ENCODE results near the gene CLASP1.
A peak's percentile ranks its signal among the peaks of the same experiment; 100 is the strongest.
"Not testable (repeated sequence)": the region's sequence is repeated elsewhere in the genome, so short reads cannot be mapped to it uniquely, and the experiment has no call there.

CLASP1 gene

DNA sequence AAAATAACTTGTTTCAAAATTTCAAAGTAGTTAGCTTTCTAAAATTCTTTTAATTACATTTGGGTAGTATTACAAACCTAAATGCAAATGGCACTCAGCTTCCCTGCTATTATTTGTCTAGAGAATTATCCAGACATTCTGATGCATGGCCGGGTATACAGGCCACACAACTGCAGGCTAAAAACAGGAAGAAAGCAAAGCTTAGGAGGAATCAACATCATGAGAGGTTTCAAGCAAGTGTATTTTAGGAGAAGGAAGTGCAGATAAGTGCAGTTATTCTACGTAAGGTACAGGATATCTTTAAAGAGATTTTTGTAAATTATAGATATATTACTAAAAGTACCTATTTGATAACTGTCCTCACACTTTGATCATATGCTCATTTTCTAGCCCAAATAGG is 165.4 kb downstream of the CLASP1 start:
- no peak for TF ChIP-seq ZFX (IDR thresholded peaks at IDR 0.05)
- TF ChIP-seq, protein P1, sequence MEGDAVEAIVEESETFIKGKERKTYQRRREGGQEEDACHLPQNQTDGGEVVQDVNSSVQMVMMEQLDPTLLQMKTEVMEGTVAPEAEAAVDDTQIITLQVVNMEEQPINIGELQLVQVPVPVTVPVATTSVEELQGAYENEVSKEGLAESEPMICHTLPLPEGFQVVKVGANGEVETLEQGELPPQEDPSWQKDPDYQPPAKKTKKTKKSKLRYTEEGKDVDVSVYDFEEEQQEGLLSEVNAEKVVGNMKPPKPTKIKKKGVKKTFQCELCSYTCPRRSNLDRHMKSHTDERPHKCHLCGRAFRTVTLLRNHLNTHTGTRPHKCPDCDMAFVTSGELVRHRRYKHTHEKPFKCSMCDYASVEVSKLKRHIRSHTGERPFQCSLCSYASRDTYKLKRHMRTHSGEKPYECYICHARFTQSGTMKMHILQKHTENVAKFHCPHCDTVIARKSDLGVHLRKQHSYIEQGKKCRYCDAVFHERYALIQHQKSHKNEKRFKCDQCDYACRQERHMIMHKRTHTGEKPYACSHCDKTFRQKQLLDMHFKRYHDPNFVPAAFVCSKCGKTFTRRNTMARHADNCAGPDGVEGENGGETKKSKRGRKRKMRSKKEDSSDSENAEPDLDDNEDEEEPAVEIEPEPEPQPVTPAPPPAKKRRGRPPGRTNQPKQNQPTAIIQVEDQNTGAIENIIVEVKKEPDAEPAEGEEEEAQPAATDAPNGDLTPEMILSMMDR (conservative IDR thresholded peaks at IDR 0.05): no peak
- no peak overlapping the region for H3K27ac ChIP-seq

- H3K27ac ChIP-seq: no peak overlapping the region
- TF ChIP-seq ZFX (IDR thresholded peaks at IDR 0.05): no peak
- TF ChIP-seq, protein P1 (conservative IDR thresholded peaks at IDR 0.05): no peak
Measured at GRCh38 chr2:121483021-121483420, 166.2 kb downstream of the CLASP1 start.

- H3K27ac ChIP-seq: no peak overlapping the region
- TF ChIP-seq ZFX (IDR thresholded peaks at IDR 0.05): no peak
- TF ChIP-seq, protein P1 (conservative IDR thresholded peaks at IDR 0.05): no peak
Measured at GRCh38 chr2:121480826-121481225, 168.4 kb downstream of the CLASP1 start.

GRCh38 chr2:121479882-121480522 is 169.3 kb downstream of the CLASP1 start:
- H3K27ac ChIP-seq: no peak overlapping the region
- TF ChIP-seq ZFX (IDR thresholded peaks at IDR 0.05): no peak
- TF ChIP-seq, protein P1 (conservative IDR thresholded peaks at IDR 0.05): peak; percentile 57

DNA sequence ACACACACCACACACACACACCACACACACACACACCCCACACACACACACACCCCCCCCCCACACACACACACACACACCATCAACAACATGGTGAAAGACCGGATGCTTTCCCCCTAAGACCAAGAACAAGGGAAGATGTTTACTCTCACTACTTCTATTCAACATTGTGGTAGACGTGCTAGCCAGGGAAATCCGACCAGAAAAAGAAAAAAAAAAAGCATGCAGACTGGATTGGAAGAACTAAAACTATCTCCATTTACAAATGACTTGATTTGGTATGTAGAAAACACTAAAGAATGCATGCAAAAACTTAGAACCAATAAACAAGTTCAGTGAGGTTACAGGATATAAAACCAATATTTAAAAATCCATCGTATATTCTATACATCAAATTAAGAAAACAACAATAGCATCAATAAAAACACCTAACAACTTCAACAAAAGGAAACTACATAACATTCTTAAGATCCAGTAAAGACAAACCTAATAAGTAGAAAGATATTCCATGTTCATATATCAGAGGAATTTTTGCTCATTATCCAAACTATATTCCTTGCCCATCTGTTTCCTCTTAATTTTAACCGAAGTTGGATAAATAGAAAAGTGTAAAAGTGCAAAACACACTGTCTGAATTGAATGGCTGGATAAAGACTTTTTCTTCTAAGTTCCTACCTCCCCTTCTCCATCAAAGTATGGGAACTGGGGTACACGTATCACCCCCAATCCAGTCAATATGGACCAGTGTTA is 170.1 kb downstream of the CLASP1 start:
- no peak overlapping the region for H3K27ac ChIP-seq
- TF ChIP-seq, protein P1 (conservative IDR thresholded peaks at IDR 0.05): no peak
- no peak for TF ChIP-seq ZFX (IDR thresholded peaks at IDR 0.05)

DNA sequence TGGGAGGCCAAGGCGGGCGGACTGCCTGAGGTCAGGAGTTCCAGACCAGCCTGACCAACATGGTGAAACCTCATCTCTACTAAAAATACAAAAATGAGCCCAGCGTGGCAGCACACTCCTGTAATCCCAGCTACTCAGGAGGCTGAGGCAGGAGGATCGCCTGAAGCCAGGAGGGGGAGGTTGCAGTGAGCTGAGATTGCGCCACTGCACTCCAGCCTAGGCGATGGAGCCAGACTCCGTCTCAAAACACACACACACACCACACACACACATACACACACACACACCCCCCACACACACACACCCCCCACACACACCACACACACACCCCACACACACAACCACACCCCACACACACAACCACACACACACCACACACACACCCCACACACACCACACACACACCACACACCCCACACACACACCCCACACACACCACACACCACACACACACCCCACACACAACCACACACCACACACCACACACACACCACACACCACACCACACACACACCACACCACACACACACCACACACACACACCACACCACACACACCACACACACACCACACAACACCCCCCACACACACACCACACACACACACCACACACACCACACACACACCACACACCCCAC is 170.8 kb downstream of the CLASP1 start:
- not testable (repeated sequence) for H3K27ac ChIP-seq

DNA sequence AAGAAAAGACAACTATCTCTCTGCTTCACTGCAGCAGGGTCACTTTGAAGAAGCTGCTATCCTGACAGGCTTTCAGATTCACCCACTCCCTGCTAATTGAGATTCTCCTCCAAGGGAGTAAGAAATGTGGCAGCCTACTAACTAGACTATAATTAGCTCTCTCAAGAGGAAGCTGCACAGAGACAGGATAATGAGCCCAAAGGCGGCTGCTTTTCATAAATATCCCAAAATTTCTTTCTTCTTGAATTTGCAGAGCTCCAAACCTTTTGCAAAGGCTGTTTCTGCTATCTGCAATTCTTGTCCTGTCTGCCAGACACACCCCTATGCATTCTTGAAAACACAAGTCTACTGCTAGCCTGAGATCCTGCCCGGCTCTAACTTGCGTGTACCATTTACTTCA is 172.6 kb downstream of the CLASP1 start:
- no peak overlapping the region; the same call in 1 of the 2 replicates for H3K27ac ChIP-seq

More for the DNA sequence above, 172.6 kb downstream of the CLASP1 start:
- TF ChIP-seq, protein P1 (conservative IDR thresholded peaks at IDR 0.05): no peak
- no peak for TF ChIP-seq ZFX (IDR thresholded peaks at IDR 0.05)
